GM12872 (cell line): ENCODE measurements around the gene TRPC1.

Experiments
- CTCF ChIP-seq: IDR thresholded peaks from 3 replicates; pipeline ENCODE4 v1.5.1; 2011; ENCODE audit warnings: low read depth, mild to moderate bottlenecking, low read length, moderate library complexity; ENCODE audit not compliant: insufficient read depth

Gene TRPC1

GRCh38 chr3:142723968-142724681, at the start of gene TRPC1:
Gene TRPC1 (plus strand): TSS chr3:142724034. CDS start chr3:142724560, 526 bp downstream.
- TF ChIP-seq CTCF: no peak

- TF ChIP-seq CTCF: no peak
Measured at GRCh38 chr3:142676151-142676550, 47.7 kb upstream of the TRPC1 start.

- TF ChIP-seq CTCF: no peak
Measured at GRCh38 chr3:142680710-142681109, 43.1 kb upstream of the TRPC1 start.

- TF ChIP-seq CTCF: no peak
Measured at GRCh38 chr3:142690613-142691012, 33.2 kb upstream of the TRPC1 start.

GRCh38 chr3:142691527-142691926, 32.3 kb upstream of the TRPC1 start:
- TF ChIP-seq CTCF: no peak

GRCh38 chr3:142693136-142693853, 30.5 kb upstream of the TRPC1 start:
- no peak for TF ChIP-seq CTCF

GRCh38 chr3:142694225-142694624, 29.6 kb upstream of the TRPC1 start:
- no peak for TF ChIP-seq CTCF
